Measurements from ENCODE around the gene CPZ. TPM values are rescaled to one million over a fixed set of nuclear protein-coding genes. Genes with fewer than 3 reads are reported as not detected.

CPZ gene
- total and polyA plus RNA-seq, 2 of the 4 experiments (the other 2 are of a cell fraction), result 0.90 to 10.3 TPM

DNA sequence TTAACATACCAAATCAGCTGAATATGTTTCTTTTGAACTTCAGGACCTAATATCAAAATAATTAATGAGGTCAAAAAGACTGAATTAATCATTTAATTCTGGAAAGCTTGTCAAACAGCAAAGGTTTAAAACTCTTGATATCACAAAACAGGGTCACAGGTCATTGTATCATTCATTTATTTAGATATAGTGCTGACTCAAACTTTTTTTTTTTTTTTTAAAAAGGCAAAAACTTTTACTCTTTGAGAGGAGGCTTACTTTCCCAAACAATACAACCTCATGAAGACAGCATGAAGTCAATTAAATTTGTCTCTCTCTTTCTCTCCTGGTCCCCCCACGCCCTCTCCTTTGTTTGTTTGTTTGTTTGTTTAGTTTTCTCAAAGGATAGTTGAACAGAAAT is 28.0 kb upstream of the CPZ start:
- H2BK15ac ChIP-seq (ENCODE audit: low read depth, low read length), result no peak overlapping the region
- ATAC-seq (ENCODE audit: low read depth), result no peak
- no TSS peak for BruUV-seq (replicated peaks)
- no CpG with 5 or more reads among the region's 1 CpG for WGBS, 2 experiments (ENCODE audit: extremely low coverage in 2 of 2, insufficient read length in 1 of 2)
- H3K4me2 ChIP-seq (ENCODE audit: low read depth, low read length), result no peak overlapping the region
- in situ Hi-C loops (cut with MboI; ENCODE audit: low sequenced_read_pairs) (no loop called here), dilution Hi-C loops (cut with HindIII; ENCODE audit: low sequenced_read_pairs, unreplicated experiment) (no loop called here), intact Hi-C loops (cut with micrococcal nuclease) (no loop called here)
- H4K91ac ChIP-seq (ENCODE audit: insufficient read depth, low read depth, low read length), result no peak overlapping the region
- no peaks in the 10 kb centered on the region for H3K9me3 ChIP-seq (ENCODE audit: control insufficient read depth, insufficient read depth, low read length)
- no peaks in the 10 kb centered on the region for H3K79me1 ChIP-seq (ENCODE audit: low read depth in 1 of 2, low read length in 2 of 2)
- no peak overlapping the region for H3K4ac ChIP-seq (ENCODE audit: low read depth, low read length)
- no peak for DNase-seq
- H2AK9ac ChIP-seq (replicated peaks; ENCODE audit: low read depth, low read length, poor library complexity), result no peak overlapping the region
- no peak overlapping the region for H3K9ac ChIP-seq (ENCODE audit: low read depth, low read length)
- no peak overlapping the region for H3K4me3 ChIP-seq (ENCODE audit: insufficient read depth, low read depth, low read length)
- H3K56ac ChIP-seq (ENCODE audit: extremely low read depth, insufficient read depth, low read length), result no peak overlapping the region
- H3K14ac ChIP-seq (replicated peaks; ENCODE audit: low read depth, low read length), result no peak overlapping the region
- H4K8ac ChIP-seq (ENCODE audit: low read depth in 2 of 2, low read length in 2 of 2), result no peak overlapping the region
- no peak overlapping the region for H3K27ac ChIP-seq (ENCODE audit: insufficient read depth, low read length)
- H3K18ac ChIP-seq (ENCODE audit: low read depth, low read length), result no peak overlapping the region
- POLR2A ChIA-PET (ENCODE audit: unreplicated experiment), result no interaction called here
- no peak overlapping the region for H2AK5ac ChIP-seq (ENCODE audit: low read depth, low read length)
- H2AFZ ChIP-seq (replicated peaks; ENCODE audit: low read length, poor library complexity), result no peak overlapping the region
- H4K5ac ChIP-seq (ENCODE audit: low read depth, low read length), result no peak overlapping the region
- H2BK20ac ChIP-seq (ENCODE audit: low read depth, low read length), result no peak overlapping the region
- TF ChIP-seq MAFK (IDR thresholded peaks at IDR 0.05; ENCODE audit: low read depth, low read length) (peak; percentile 45), CHD1 (IDR thresholded peaks at IDR 0.05; ENCODE audit: low read depth, low read length) (no peak), SMC3 (IDR thresholded peaks at IDR 0.05; ENCODE audit: low read depth, low read length) (no peak), RCOR1 (IDR thresholded peaks at IDR 0.05; ENCODE audit: insufficient replicate concordance, low read length) (no peak)
- H3K36me3 ChIP-seq (ENCODE audit: control insufficient read depth, insufficient read depth, low read length), result no peaks in the 10 kb centered on the region
- no peaks in the 10 kb centered on the region for H4K20me1 ChIP-seq (ENCODE audit: insufficient read depth, low read length)
- H3K9me1 ChIP-seq (ENCODE audit: insufficient read depth, low read length), result no peaks in the 10 kb centered on the region
- H2BK120ac ChIP-seq (ENCODE audit: low read depth, low read length), result no peak overlapping the region
- H3K27me3 ChIP-seq (ENCODE audit: control insufficient read depth, insufficient read depth, low read length), result peaks cover 13% of the 10 kb centered on the region
- CTCF ChIA-PET, result interaction anchor here (0.6 kb wide), 1 partner anchor 1599 kb away, joined by 4 read pairs; no protein-coding TSS in a partner anchor
- no peak overlapping the region for H2BK5ac ChIP-seq (ENCODE audit: low read depth, low read length, poor library complexity, severe bottlenecking)
- no peak overlapping the region for H3K23ac ChIP-seq (ENCODE audit: low read depth, low read length)
- peaks cover 2% of the 10 kb centered on the region; the same call in 1 of the 2 replicates for H3K4me1 ChIP-seq (ENCODE audit: control insufficient read depth, insufficient read depth, low read length)
